Neural cell (in vitro differentiated cells): ENCODE data around the gene SALL2. TPM values are rescaled to one million over a fixed set of nuclear protein-coding genes. Genes with fewer than 3 reads are reported as not detected.

Source experiments
- H2AFZ ChIP-seq: fragments of 200-600, 300-800 bp; sonication (generic), shearing (Covaris generic); 2 replicates; pipeline ENCODE4 v1.6.0; 2014; ENCODE audit warnings: low read depth, mild to moderate bottlenecking, antibody characterized with exemption, low read length, moderate library complexity
- H3F3A ChIP-seq: fragments of 200-600 bp; shearing (Covaris generic); 2 replicates; pipeline ENCODE4 v1.6.1; 2016; ENCODE audit warnings: mild to moderate bottlenecking, moderate library complexity, mixed read lengths, antibody characterized with exemption, low read length; ENCODE audit not compliant: insufficient read depth, poor library complexity, severe bottlenecking
- H3K27ac ChIP-seq: fragments of 200-600, 300-800 bp; sonication (generic), shearing (Covaris generic); 2 replicates; pipeline ENCODE4 v1.5.1; 2014; ENCODE audit warnings: mild to moderate bottlenecking, low read length, moderate library complexity
- H3K27me3 ChIP-seq: fragments of 300-800, 200-600 bp; sonication (generic), shearing (Covaris generic); 2 replicates; pipeline ENCODE4 v1.6.0; 2014; ENCODE audit warnings: mild to moderate bottlenecking, low read depth, low read length, moderate library complexity; ENCODE audit not compliant: insufficient read depth
- H3K36me3 ChIP-seq: fragments of 300-800, 200-600 bp; sonication (generic), shearing (Covaris generic); 2 replicates; pipeline ENCODE4 v1.5.1; 2014; ENCODE audit warnings: mild to moderate bottlenecking, antibody characterized with exemption, low read length, moderate library complexity; ENCODE audit not compliant: insufficient read depth
- H3K4me2 ChIP-seq: fragments of 300-800, 200-600 bp; sonication (generic), shearing (Covaris generic); 2 replicates; pipeline ENCODE4 v1.6.0; 2014; ENCODE audit warnings: mild to moderate bottlenecking, low read length
- H3K4me3 ChIP-seq: fragments of 300-800, 200-600 bp; sonication (generic), shearing (Covaris generic); 2 replicates; pipeline ENCODE4 v1.5.1; 2014; ENCODE audit warnings: mild to moderate bottlenecking, low read length, moderate library complexity
- H3K79me2 ChIP-seq: fragments of 200-600 bp; shearing (Covaris generic); replicated peaks from 2 replicates; pipeline ENCODE4 v1.6.0; 2014; ENCODE audit warnings: mild to moderate bottlenecking, low read length, moderate library complexity; ENCODE audit not compliant: insufficient read depth
- H3K9ac ChIP-seq: fragments of 300-800, 200-600 bp; sonication (generic), shearing (Covaris generic); 2 replicates; pipeline ENCODE4 v1.6.1; 2016; ENCODE audit warnings: mild to moderate bottlenecking, low read length, mixed read lengths
- H3K9me2 ChIP-seq: fragments of 200-600 bp; shearing (Covaris generic); 2 replicates; pipeline ENCODE4 v1.6.1; 2016; ENCODE audit warnings: mild to moderate bottlenecking, low read length, mixed read lengths; ENCODE audit not compliant: insufficient read depth
- H3K9me3 ChIP-seq: fragments of 200-600, 300-800 bp; sonication (generic), shearing (Covaris generic); 2 replicates; pipeline ENCODE4 v1.6.1; 2016; ENCODE audit warnings: mild to moderate bottlenecking, mixed run types, low read length, moderate library complexity, mixed read lengths
- H4K20me1 ChIP-seq: fragments of 200-600 bp; shearing (Covaris generic); 2 replicates; pipeline ENCODE4 v1.6.1; 2016; ENCODE audit warnings: mild to moderate bottlenecking, mixed run types; ENCODE audit not compliant: insufficient read depth
- CTCF ChIP-seq: fragments of 450-650 bp; IDR thresholded peaks from 2 replicates; pipeline ENCODE4 v1.5.1; 2014; ENCODE audit warnings: antibody characterized with exemption, mild to moderate bottlenecking, moderate library complexity; ENCODE audit not compliant: poor library complexity, severe bottlenecking
- EP300 ChIP-seq: fragments of 450-650 bp; conservative IDR thresholded peaks from 2 replicates; pipeline ENCODE4 v1.6.1; 2014; ENCODE audit warnings: antibody characterized with exemption, mild to moderate bottlenecking, moderate library complexity; ENCODE audit not compliant: poor library complexity, severe bottlenecking
- EZH2 ChIP-seq: fragments of 200-600, 300-800 bp; shearing (Covaris generic), sonication (generic); IDR thresholded peaks from 2 replicates; pipeline ENCODE4 v1.6.1; 2014; ENCODE audit warnings: antibody characterized with exemption, low read length, borderline replicate concordance, mild to moderate bottlenecking; ENCODE audit not compliant: insufficient read depth, poor library complexity, severe bottlenecking
- MXI1 ChIP-seq: fragments of 450-650 bp; conservative IDR thresholded peaks from 2 replicates; pipeline ENCODE4 v1.6.1; 2014; ENCODE audit warnings: antibody characterized with exemption, mild to moderate bottlenecking; ENCODE audit not compliant: poor library complexity, severe bottlenecking
- POLR2AphosphoS5 ChIP-seq: IDR thresholded peaks from 2 replicates; pipeline ENCODE4 v1.6.1; 2012
- RAD21 ChIP-seq: fragments of 450-650 bp; conservative IDR thresholded peaks from 2 replicates; pipeline ENCODE4 v1.6.1; 2014; ENCODE audit warnings: antibody characterized with exemption, mild to moderate bottlenecking, moderate library complexity
- REST ChIP-seq: IDR thresholded peaks from 2 replicates; pipeline ENCODE4 v1.6.1; 2012; ENCODE audit warnings: borderline replicate concordance
- SMC3 ChIP-seq: fragments of 450-650 bp; conservative IDR thresholded peaks from 2 replicates; pipeline ENCODE4 v1.6.1; 2014; ENCODE audit warnings: antibody characterized with exemption, mild to moderate bottlenecking, moderate library complexity; ENCODE audit not compliant: poor library complexity
- TAF1 ChIP-seq: IDR thresholded peaks from 2 replicates; pipeline ENCODE4 v1.6.1; 2012; ENCODE audit warnings: low read depth
- polyA minus RNA-seq: library from RNA; depleted of rRNA, polyadenylated mRNA; stranded (reverse); fragments of >200 nt; gene quantifications from 2 replicates; pipeline ENCODE4 v1.2.3, GENCODE V29; 2014
- polyA plus RNA-seq: library from polyadenylated mRNA; depleted of rRNA; stranded (reverse); fragments of >200 nt; gene quantifications from 2 replicates; pipeline ENCODE4 v1.2.3, GENCODE V29; 2014

Gene SALL2
- polyA plus RNA-seq (18.6 and 23.6 TPM in 2 replicates), polyA minus RNA-seq (31.2 and 35.0 TPM in 2 replicates)

- H4K20me1 ChIP-seq = no peaks in the 10 kb centered on the region
- H3K9me3 ChIP-seq = no peaks in the 10 kb centered on the region
- H3F3A ChIP-seq = peaks cover 3% of the 10 kb centered on the region
- H3K4me3 ChIP-seq = peak within 1 kb of the TSS; percentile 88
- H3K9me2 ChIP-seq = no peaks in the 10 kb centered on the region
- H3K27me3 ChIP-seq = no peaks in the 10 kb centered on the region
- peak within 1 kb of the TSS; percentile 91 for H2AFZ ChIP-seq
- TF ChIP-seq POLR2AphosphoS5 (peak; percentile 83), TAF1 (peak; percentile 79), REST (peak; percentile 74), EP300 (no peak)
- H3K79me2 ChIP-seq = peaks cover 46% of the 10 kb centered on the region
- peak within 1 kb of the TSS; percentile 88 for H3K4me2 ChIP-seq
- peak within 1 kb of the TSS; percentile 96 for H3K27ac ChIP-seq
- H3K9ac ChIP-seq = peak within 1 kb of the TSS; percentile 98
- peaks cover 12% of the 10 kb centered on the region for H3K36me3 ChIP-seq
These were observed at the start of gene SALL2 for GRCh38 chr14:21525962-21526671. Gene SALL2 (minus strand): TSS chr14:21526346. CDS start chr14:21526127, 219 bp downstream.

GRCh38 chr14:21575661-21576060 lies 49.5 kb upstream of the SALL2 start:
- Histone ChIP-seq H3F3A (no peaks in the 10 kb centered on the region), H3K9me2 (no peaks in the 10 kb centered on the region), H3K27me3 (no peaks in the 10 kb centered on the region), H3K9ac (no peak overlapping the region), H3K27ac (no peak overlapping the region), H3K4me3 (no peak overlapping the region), H4K20me1 (no peaks in the 10 kb centered on the region), H3K4me2 (no peak overlapping the region), H3K79me2 (no peaks in the 10 kb centered on the region), H3K9me3 (no peaks in the 10 kb centered on the region), H3K36me3 (no peaks in the 10 kb centered on the region), H2AFZ (no peak overlapping the region)
- TF ChIP-seq MXI1 (no peak), EZH2 (no peak), REST (no peak), SMC3 (no peak), CTCF (no peak), TAF1 (no peak), POLR2AphosphoS5 (no peak), RAD21 (no peak), EP300 (no peak)
